GM21390 (cell line): ENCODE measurements around the gene QARS1.

ENCODE experiments used
- ATAC-seq: cut with Tn5 transposase; IDR thresholded peaks from one replicate; pipeline ENCODE4 v1.9.1; 2021; ENCODE audit not compliant: unreplicated experiment

The QARS1 gene

DNA sequence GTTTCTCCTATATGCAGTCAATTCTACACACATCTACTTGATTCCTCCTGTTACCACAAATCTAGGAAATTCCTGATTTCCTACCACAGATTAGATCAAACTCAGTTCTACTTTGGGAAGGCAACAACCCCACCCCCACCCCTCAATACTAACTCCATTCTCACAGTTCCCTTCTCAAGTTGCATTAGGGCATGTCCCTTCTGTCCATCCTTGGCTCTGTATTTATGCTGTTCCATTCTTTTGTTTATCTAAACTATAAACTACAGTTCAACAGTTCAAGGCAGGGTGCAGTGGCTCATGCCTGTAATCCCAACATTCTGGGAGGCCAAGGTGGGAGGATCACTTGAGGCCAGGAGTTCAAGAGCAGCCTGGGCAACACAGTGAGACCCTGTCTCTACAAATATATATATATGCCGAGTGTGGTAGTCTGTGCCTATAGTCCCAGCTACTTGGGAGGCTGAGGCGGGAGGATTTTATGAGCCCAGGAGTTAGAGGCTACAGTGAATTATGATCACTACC is 50.2 kb downstream of the QARS1 start:
- ATAC-seq: no peak

DNA sequence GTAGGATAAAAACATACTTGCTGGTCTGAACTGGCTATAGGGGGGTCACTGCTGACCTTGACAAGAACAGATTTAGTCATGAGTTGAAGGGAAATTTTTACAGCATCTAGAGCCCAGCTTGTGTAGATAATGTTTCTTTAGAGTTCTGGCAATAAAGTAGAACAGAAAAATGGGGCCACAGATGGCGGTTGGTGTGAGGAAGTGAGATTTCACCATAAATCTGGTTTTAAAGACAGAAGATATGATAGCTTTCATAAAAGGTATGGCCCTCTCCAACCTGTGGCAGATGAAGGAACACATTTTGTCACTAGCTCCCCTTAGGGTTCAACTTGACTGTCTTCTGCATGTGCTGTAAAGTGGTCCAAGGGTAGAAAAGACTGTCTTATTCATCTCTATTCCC is 51.0 kb downstream of the QARS1 start:
- no peak for ATAC-seq
